Endothelial cell of umbilical vein (primary cell): ENCODE results near the gene ARPC2.

Experiments used
- MYC ChIP-seq: IDR thresholded peaks from one replicate; pipeline ENCODE4 v1.6.1; 2011; ENCODE audit warnings: mild to moderate bottlenecking, low read depth, low read length
- POLR2A ChIP-seq: IDR thresholded peaks from 2 replicates; pipeline ENCODE4 v1.6.1; 2012; ENCODE audit warnings: low read depth, mild to moderate bottlenecking, control low read depth, low read length
- TF ChIP-seq, protein P1 (sequence below), 2 donors: IDR thresholded peaks; 1 replicate in 1 of 2; 2 replicates in 1 of 2; pipeline ENCODE4 v1.5.1; 2011; ENCODE audit warnings: low read length in 2 of 2, mild to moderate bottlenecking in 2 of 2, moderate library complexity in 2 of 2, control low read depth in 1 of 2, inconsistent platforms in 1 of 2, low read depth in 1 of 2; ENCODE audit not compliant: insufficient read depth in 1 of 2; ENCODE audit errors: extremely low read depth in 1 of 2

DNA sequence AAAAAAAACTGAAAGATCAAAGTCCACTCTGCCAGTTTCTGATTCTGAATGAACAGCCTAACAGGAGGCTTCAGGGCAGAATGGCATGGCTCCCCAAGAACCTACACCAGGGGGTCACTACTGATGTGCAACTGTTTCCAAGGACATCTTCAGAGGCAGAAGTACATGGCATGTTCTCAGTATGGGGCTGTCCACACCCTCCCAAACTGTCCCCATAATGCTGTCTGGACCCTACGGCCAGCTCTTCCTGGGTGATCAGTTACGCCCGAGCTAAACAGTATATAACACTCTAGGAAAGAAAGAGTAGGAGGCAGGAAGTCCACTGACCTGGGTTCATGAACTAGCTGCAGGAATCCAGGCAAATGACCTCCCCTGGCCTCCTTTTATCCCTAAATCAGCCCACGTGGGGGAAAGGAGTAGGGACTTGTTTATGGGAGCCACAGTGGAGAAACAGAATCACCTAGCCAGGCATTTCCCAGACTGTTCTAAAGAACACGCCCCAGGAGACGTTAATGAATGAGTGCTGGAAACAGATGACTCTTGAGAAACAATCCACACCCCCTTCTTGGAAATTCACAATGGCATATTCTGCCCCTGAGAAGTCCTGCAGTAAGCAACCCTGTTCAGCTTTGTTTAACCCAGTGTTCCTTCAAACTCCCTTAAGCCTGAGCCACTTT lies 72.8 kb downstream of the ARPC2 start:
- TF ChIP-seq, protein P1, sequence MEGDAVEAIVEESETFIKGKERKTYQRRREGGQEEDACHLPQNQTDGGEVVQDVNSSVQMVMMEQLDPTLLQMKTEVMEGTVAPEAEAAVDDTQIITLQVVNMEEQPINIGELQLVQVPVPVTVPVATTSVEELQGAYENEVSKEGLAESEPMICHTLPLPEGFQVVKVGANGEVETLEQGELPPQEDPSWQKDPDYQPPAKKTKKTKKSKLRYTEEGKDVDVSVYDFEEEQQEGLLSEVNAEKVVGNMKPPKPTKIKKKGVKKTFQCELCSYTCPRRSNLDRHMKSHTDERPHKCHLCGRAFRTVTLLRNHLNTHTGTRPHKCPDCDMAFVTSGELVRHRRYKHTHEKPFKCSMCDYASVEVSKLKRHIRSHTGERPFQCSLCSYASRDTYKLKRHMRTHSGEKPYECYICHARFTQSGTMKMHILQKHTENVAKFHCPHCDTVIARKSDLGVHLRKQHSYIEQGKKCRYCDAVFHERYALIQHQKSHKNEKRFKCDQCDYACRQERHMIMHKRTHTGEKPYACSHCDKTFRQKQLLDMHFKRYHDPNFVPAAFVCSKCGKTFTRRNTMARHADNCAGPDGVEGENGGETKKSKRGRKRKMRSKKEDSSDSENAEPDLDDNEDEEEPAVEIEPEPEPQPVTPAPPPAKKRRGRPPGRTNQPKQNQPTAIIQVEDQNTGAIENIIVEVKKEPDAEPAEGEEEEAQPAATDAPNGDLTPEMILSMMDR (IDR thresholded peaks at IDR 0.05; ENCODE audit: extremely low read depth in 1 of 2, insufficient read depth in 1 of 2, low read depth in 1 of 2, low read length in 2 of 2): no peak
- no peak for TF ChIP-seq POLR2A
- TF ChIP-seq MYC: no peak
